GM23338 (cell line): ENCODE measurements around the gene TMEM134. TPM values are rescaled to one million over a fixed set of nuclear protein-coding genes. Genes with fewer than 3 reads are reported as not detected.

Source experiments
- ATAC-seq: fragments of 200-7000 bp; cut with Tn5 transposase; 3 replicates; pipeline ENCODE4 v1.9.1; 2020
- DNase-seq: peaks from one replicate; pipeline ENCODE4 v3.0.0-alpha.2; 2015; ENCODE audit warnings: low spot score
- H2AFZ ChIP-seq: fragments of 200-600 bp; sonication (generic); 2 replicates; pipeline ENCODE4 v1.8.0; 2016; ENCODE audit warnings: antibody characterized with exemption, mild to moderate bottlenecking, moderate library complexity
- H3F3A ChIP-seq: fragments of 200-600 bp; sonication (generic); replicated peaks from 2 replicates; pipeline ENCODE4 v1.8.0; 2017; ENCODE audit warnings: antibody characterized with exemption, mixed run types, low read depth
- H3K27ac ChIP-seq: fragments of 200-600 bp; sonication (generic); 2 replicates; pipeline ENCODE4 v1.6.1; 2016; ENCODE audit warnings: low read depth
- H3K27me3 ChIP-seq: fragments of 200-600 bp; sonication (generic); 2 replicates; pipeline ENCODE4 v1.8.0; 2016; ENCODE audit warnings: mild to moderate bottlenecking, mixed run types, moderate library complexity; ENCODE audit not compliant: insufficient read depth
- H3K36me3 ChIP-seq: fragments of 200-600 bp; sonication (generic); 2 replicates; pipeline ENCODE4 v1.8.0; 2016; ENCODE audit warnings: mild to moderate bottlenecking; ENCODE audit not compliant: insufficient read depth
- H3K4me1 ChIP-seq: fragments of 200-600 bp; sonication (generic); 2 replicates; pipeline ENCODE4 v1.8.0; 2016; ENCODE audit warnings: mild to moderate bottlenecking, moderate library complexity; ENCODE audit not compliant: insufficient read depth
- H3K4me2 ChIP-seq: fragments of 200-600 bp; sonication (generic); 2 replicates; pipeline ENCODE4 v1.7.1; 2017; ENCODE audit warnings: mixed run types
- H3K4me3 ChIP-seq: fragments of 200-600 bp; sonication (generic); 2 replicates; pipeline ENCODE4 v1.6.1; 2016; ENCODE audit warnings: mixed run types
- H3K79me2 ChIP-seq: fragments of 200-600 bp; sonication (generic); replicated peaks from 2 replicates; pipeline ENCODE4 v1.8.0; 2017; ENCODE audit warnings: mild to moderate bottlenecking; ENCODE audit not compliant: insufficient read depth
- H3K9me2 ChIP-seq: fragments of 200-600 bp; sonication (generic); 2 replicates; pipeline ENCODE4 v1.8.0; 2017; ENCODE audit not compliant: insufficient read depth
- H4K20me1 ChIP-seq: fragments of 200-600 bp; sonication (generic); replicated peaks from 2 replicates; pipeline ENCODE4 v1.8.0; 2017; ENCODE audit warnings: mild to moderate bottlenecking; ENCODE audit not compliant: insufficient read depth
- H3K27ac Mint-ChIP-seq: 2 replicates; pipeline ENCODE4 v1.8.0; 2020; ENCODE audit warnings: inconsistent platforms, mild to moderate bottlenecking, moderate library complexity, mixed read lengths
- H3K27me3 Mint-ChIP-seq: 3 replicates; pipeline ENCODE4 v1.8.0; 2022; ENCODE audit warnings: low read depth, mild to moderate bottlenecking, moderate library complexity, mixed read lengths, inconsistent platforms; ENCODE audit not compliant: insufficient read depth, poor library complexity
- H3K36me3 Mint-ChIP-seq: 3 replicates; pipeline ENCODE4 v1.8.0; 2021; ENCODE audit warnings: low read depth, mild to moderate bottlenecking, inconsistent platforms, moderate library complexity, mixed read lengths
- H3K4me1 Mint-ChIP-seq: 3 replicates; pipeline ENCODE4 v1.8.0; 2020; ENCODE audit warnings: mild to moderate bottlenecking, inconsistent platforms, mixed read lengths
- H3K4me3 Mint-ChIP-seq: 3 replicates; pipeline ENCODE4 v1.8.0; 2021; ENCODE audit warnings: moderate library complexity, mild to moderate bottlenecking, inconsistent platforms, mixed read lengths
- H3K9me3 Mint-ChIP-seq: 3 replicates; pipeline ENCODE4 v1.8.0; 2020; ENCODE audit warnings: moderate library complexity, mild to moderate bottlenecking, inconsistent platforms, mixed read lengths
- CREB1 ChIP-seq: fragments of 250-450 bp; sonication (Bioruptor Pico); IDR thresholded peaks from 2 replicates; pipeline ENCODE4 v1.5.0; 2020; ENCODE audit warnings: low read depth, mild to moderate bottlenecking, moderate library complexity
- EZH2 ChIP-seq: fragments of 200-600 bp; sonication (generic); IDR thresholded peaks from one replicate; pipeline ENCODE4 v1.8.0; 2017; ENCODE audit warnings: antibody characterized with exemption, mild to moderate bottlenecking, low read depth; ENCODE audit not compliant: unreplicated experiment
- EZH2phosphoT487 ChIP-seq: fragments of 200-600 bp; sonication (generic); IDR thresholded peaks from one replicate; pipeline ENCODE4 v1.8.1; 2018; ENCODE audit warnings: antibody characterized with exemption; ENCODE audit not compliant: unreplicated experiment
- JUNB ChIP-seq: IDR thresholded peaks from one replicate; pipeline ENCODE4 v1.6.1; 2016; ENCODE audit warnings: antibody characterized with exemption; ENCODE audit not compliant: unreplicated experiment
- NANOG ChIP-seq: IDR thresholded peaks from 2 replicates; pipeline ENCODE4 v1.6.1; 2016; ENCODE audit warnings: antibody characterized with exemption, borderline replicate concordance
- POLR2AphosphoS5 ChIP-seq: IDR thresholded peaks from 2 replicates; pipeline ENCODE4 v1.6.1; 2016; ENCODE audit warnings: antibody characterized with exemption, low read depth
- REST ChIP-seq: IDR thresholded peaks from one replicate; pipeline ENCODE4 v1.6.1; 2018; ENCODE audit warnings: antibody characterized with exemption; ENCODE audit not compliant: unreplicated experiment
- STAT1 ChIP-seq: IDR thresholded peaks from one replicate; pipeline ENCODE4 v1.6.1; 2016; ENCODE audit warnings: antibody characterized with exemption; ENCODE audit not compliant: unreplicated experiment
- ZNF114 ChIP-seq: fragments of 250-450 bp; sonication (Bioruptor Pico); IDR thresholded peaks from 2 replicates; pipeline ENCODE4 v1.5.0; 2020; ENCODE audit warnings: mild to moderate bottlenecking, moderate library complexity
- ZNF331 ChIP-seq: fragments of 250-450 bp; sonication (Bioruptor Pico); IDR thresholded peaks from 2 replicates; pipeline ENCODE4 v1.5.0; 2020; ENCODE audit warnings: low read depth, mild to moderate bottlenecking, moderate library complexity
- polyA plus RNA-seq: library from polyadenylated mRNA; unstranded; fragments of >200 nt; fragmentation: Nextera tagmentation; extraction: Ambion mirVana; gene quantifications from 2 replicates; pipeline ENCODE4 v1.2.1, GENCODE V29; 2016
- total RNA-seq: library from RNA; depleted of rRNA; stranded (reverse); fragments of >200 nt; shearing (Covaris generic); gene quantifications from 2 replicates; pipeline ENCODE4 v1.2.3, GENCODE V29; 2014
- TF ChIP-seq, protein P1 (sequence below): IDR thresholded peaks from 2 replicates; pipeline ENCODE4 v1.6.1; 2016; ENCODE audit warnings: antibody characterized with exemption
- TF ChIP-seq, protein P2 (sequence below): fragments of 250-450 bp; sonication (Bioruptor Pico); IDR thresholded peaks from 2 replicates; pipeline ENCODE4 v1.5.0; 2020; ENCODE audit warnings: mild to moderate bottlenecking, moderate library complexity
- TF ChIP-seq, protein P3 (sequence below), 2 experiments: fragments of 200-600 bp in 1 of 2; sonication (generic) in 1 of 2; conservative IDR thresholded peaks; 2 replicates each; pipeline versions ENCODE4 v1.5.1 to v1.6.1; 2016 to 2017; ENCODE audit warnings: antibody characterized with exemption in 2 of 2, low read depth in 2 of 2, mild to moderate bottlenecking in 2 of 2, moderate library complexity in 1 of 2

Gene TMEM134
- total and polyA plus RNA-seq, 2 experiments from 2014 or later = 61.4 to 69.2 TPM

- Histone ChIP-seq H3K4me2 (no peak overlapping the region), H3K27me3 (peaks cover 16% of the 10 kb centered on the region; the same call in 1 of the 2 replicates), H3K9me2 (no peaks in the 10 kb centered on the region), H3K27ac (no peak overlapping the region), H3K79me2 (no peaks in the 10 kb centered on the region), H3K4me1 (peaks cover 15% of the 10 kb centered on the region; the same call in 1 of the 2 replicates), H4K20me1 (no peaks in the 10 kb centered on the region), H2AFZ (no peak overlapping the region), H3K36me3 (no peaks in the 10 kb centered on the region), H3F3A (no peaks in the 10 kb centered on the region), H3K4me3 (no peak overlapping the region)
- Mint-ChIP-seq H3K9me3 (no peaks in the 10 kb centered on the region), H3K27me3 (peaks cover 23% of the 10 kb centered on the region), H3K4me1 (peaks cover 13% of the 10 kb centered on the region), H3K36me3 (no peaks in the 10 kb centered on the region), H3K4me3 (no peak overlapping the region; the same call in 2 of the 3 replicates), H3K27ac (no peak overlapping the region)
- DNase-seq (no peak), ATAC-seq (no peak)
- TF ChIP-seq, protein P1, sequence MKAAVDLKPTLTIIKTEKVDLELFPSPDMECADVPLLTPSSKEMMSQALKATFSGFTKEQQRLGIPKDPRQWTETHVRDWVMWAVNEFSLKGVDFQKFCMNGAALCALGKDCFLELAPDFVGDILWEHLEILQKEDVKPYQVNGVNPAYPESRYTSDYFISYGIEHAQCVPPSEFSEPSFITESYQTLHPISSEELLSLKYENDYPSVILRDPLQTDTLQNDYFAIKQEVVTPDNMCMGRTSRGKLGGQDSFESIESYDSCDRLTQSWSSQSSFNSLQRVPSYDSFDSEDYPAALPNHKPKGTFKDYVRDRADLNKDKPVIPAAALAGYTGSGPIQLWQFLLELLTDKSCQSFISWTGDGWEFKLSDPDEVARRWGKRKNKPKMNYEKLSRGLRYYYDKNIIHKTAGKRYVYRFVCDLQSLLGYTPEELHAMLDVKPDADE = no peak
- TF ChIP-seq JUNB (no peak), NANOG (no peak), REST (no peak), ZNF331 (CRISPR knock-in tag) (no peak), CREB1 (CRISPR knock-in tag) (no peak), STAT1 (no peak), EZH2 (no peak), EZH2phosphoT487 (no peak), POLR2AphosphoS5 (no peak), ZNF114 (CRISPR knock-in tag) (no peak)
- TF ChIP-seq, protein P2, sequence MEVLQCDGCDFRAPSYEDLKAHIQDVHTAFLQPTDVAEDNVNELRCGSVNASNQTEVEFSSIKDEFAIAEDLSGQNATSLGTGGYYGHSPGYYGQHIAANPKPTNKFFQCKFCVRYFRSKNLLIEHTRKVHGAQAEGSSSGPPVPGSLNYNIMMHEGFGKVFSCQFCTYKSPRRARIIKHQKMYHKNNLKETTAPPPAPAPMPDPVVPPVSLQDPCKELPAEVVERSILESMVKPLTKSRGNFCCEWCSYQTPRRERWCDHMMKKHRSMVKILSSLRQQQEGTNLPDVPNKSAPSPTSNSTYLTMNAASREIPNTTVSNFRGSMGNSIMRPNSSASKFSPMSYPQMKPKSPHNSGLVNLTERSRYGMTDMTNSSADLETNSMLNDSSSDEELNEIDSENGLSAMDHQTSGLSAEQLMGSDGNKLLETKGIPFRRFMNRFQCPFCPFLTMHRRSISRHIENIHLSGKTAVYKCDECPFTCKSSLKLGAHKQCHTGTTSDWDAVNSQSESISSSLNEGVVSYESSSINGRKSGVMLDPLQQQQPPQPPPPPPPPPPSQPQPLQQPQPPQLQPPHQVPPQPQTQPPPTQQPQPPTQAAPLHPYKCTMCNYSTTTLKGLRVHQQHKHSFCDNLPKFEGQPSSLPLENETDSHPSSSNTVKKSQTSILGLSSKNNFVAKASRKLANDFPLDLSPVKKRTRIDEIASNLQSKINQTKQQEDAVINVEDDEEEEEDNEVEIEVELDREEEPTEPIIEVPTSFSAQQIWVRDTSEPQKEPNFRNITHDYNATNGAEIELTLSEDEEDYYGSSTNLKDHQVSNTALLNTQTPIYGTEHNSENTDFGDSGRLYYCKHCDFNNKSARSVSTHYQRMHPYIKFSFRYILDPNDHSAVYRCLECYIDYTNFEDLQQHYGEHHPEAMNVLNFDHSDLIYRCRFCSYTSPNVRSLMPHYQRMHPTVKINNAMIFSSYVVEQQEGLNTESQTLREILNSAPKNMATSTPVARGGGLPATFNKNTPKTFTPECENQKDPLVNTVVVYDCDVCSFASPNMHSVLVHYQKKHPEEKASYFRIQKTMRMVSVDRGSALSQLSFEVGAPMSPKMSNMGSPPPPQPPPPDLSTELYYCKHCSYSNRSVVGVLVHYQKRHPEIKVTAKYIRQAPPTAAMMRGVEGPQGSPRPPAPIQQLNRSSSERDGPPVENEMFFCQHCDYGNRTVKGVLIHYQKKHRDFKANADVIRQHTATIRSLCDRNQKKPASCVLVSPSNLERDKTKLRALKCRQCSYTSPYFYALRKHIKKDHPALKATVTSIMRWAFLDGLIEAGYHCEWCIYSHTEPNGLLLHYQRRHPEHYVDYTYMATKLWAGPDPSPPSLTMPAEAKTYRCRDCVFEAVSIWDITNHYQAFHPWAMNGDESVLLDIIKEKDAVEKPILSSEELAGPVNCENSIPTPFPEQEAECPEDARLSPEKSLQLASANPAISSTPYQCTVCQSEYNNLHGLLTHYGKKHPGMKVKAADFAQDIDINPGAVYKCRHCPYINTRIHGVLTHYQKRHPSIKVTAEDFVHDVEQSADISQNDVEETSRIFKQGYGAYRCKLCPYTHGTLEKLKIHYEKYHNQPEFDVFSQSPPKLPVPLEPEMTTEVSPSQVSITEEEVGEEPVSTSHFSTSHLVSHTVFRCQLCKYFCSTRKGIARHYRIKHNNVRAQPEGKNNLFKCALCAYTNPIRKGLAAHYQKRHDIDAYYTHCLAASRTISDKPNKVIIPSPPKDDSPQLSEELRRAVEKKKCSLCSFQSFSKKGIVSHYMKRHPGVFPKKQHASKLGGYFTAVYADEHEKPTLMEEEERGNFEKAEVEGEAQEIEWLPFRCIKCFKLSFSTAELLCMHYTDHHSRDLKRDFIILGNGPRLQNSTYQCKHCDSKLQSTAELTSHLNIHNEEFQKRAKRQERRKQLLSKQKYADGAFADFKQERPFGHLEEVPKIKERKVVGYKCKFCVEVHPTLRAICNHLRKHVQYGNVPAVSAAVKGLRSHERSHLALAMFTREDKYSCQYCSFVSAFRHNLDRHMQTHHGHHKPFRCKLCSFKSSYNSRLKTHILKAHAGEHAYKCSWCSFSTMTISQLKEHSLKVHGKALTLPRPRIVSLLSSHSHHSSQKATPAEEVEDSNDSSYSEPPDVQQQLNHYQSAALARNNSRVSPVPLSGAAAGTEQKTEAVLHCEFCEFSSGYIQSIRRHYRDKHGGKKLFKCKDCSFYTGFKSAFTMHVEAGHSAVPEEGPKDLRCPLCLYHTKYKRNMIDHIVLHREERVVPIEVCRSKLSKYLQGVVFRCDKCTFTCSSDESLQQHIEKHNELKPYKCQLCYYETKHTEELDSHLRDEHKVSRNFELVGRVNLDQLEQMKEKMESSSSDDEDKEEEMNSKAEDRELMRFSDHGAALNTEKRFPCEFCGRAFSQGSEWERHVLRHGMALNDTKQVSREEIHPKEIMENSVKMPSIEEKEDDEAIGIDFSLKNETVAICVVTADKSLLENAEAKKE (CRISPR knock-in tag) = no peak
- TF ChIP-seq, protein P3, sequence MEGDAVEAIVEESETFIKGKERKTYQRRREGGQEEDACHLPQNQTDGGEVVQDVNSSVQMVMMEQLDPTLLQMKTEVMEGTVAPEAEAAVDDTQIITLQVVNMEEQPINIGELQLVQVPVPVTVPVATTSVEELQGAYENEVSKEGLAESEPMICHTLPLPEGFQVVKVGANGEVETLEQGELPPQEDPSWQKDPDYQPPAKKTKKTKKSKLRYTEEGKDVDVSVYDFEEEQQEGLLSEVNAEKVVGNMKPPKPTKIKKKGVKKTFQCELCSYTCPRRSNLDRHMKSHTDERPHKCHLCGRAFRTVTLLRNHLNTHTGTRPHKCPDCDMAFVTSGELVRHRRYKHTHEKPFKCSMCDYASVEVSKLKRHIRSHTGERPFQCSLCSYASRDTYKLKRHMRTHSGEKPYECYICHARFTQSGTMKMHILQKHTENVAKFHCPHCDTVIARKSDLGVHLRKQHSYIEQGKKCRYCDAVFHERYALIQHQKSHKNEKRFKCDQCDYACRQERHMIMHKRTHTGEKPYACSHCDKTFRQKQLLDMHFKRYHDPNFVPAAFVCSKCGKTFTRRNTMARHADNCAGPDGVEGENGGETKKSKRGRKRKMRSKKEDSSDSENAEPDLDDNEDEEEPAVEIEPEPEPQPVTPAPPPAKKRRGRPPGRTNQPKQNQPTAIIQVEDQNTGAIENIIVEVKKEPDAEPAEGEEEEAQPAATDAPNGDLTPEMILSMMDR (conservative IDR thresholded peaks at IDR 0.05; ENCODE audit: low read depth in 2 of 2) = no peak
Measured at GRCh38 chr11:67417425-67417824, 51.6 kb downstream of the TMEM134 start.
